Left ventricle myocardium inferior (tissue), 1 donor: ENCODE results near the gene MLLT6. TPM values are rescaled to one million over a fixed set of nuclear protein-coding genes. Genes with fewer than 3 reads are reported as not detected.
A peak's percentile ranks its signal among the peaks of the same experiment; 100 is the strongest.

ENCODE experiments used
- DNase-seq: peaks from one replicate; pipeline ENCODE4 v3.0.0-alpha.2; 2020
- H3K27ac ChIP-seq: fragments of 200-600 bp; replicated peaks from 2 replicates; pipeline ENCODE4 v1.8.0; 2021
- H3K27me3 ChIP-seq: fragments of 200-600 bp; 2 replicates; pipeline ENCODE4 v1.8.0; 2021; ENCODE audit warnings: low read depth
- H3K36me3 ChIP-seq: fragments of 200-600 bp; 2 replicates; pipeline ENCODE4 v1.8.0; 2021
- H3K4me1 ChIP-seq: fragments of 200-600 bp; 2 replicates; pipeline ENCODE4 v1.8.0; 2021
- H3K4me3 ChIP-seq: fragments of 200-600 bp; 2 replicates; pipeline ENCODE4 v1.8.0; 2021; ENCODE audit warnings: mild to moderate bottlenecking, moderate library complexity
- H3K9me3 ChIP-seq: fragments of 200-600 bp; replicated peaks from 2 replicates; pipeline ENCODE4 v1.8.0; 2021
- intact Hi-C: fragments of 100-400 bp; cut with micrococcal nuclease; formaldehyde crosslinking; loops from one replicate; pipeline ENCODE4 v1.11.0; 2022
- total RNA-seq: library from RNA; stranded (reverse); fragmentation: NEBNext Ultra II Directional; extraction: Animal tissue kit (Norgen Biotek cat#: 25700); gene quantifications from one replicate; pipeline ENCODE4 v1.2.1, GENCODE V29; 2021
- TF ChIP-seq, protein P1 (sequence below): fragments of 200-600 bp; IDR thresholded peaks from 2 replicates; pipeline ENCODE4 v1.8.0; 2021; ENCODE audit warnings: antibody characterized with exemption, mild to moderate bottlenecking, borderline replicate concordance
- donor health status: DM: no; HTN: yes; CAD: no; lungs with severe emphysema.

MLLT6 gene
- total RNA-seq, 1 donor from 2014 or later: 74.1 TPM

GRCh38 chr17:38674014-38674748 lies 30.9 kb upstream of the MLLT6 start:
- no peaks in the 10 kb centered on the region for H3K36me3 ChIP-seq
- intact Hi-C loops: no loop called here
- TF ChIP-seq, protein P1, sequence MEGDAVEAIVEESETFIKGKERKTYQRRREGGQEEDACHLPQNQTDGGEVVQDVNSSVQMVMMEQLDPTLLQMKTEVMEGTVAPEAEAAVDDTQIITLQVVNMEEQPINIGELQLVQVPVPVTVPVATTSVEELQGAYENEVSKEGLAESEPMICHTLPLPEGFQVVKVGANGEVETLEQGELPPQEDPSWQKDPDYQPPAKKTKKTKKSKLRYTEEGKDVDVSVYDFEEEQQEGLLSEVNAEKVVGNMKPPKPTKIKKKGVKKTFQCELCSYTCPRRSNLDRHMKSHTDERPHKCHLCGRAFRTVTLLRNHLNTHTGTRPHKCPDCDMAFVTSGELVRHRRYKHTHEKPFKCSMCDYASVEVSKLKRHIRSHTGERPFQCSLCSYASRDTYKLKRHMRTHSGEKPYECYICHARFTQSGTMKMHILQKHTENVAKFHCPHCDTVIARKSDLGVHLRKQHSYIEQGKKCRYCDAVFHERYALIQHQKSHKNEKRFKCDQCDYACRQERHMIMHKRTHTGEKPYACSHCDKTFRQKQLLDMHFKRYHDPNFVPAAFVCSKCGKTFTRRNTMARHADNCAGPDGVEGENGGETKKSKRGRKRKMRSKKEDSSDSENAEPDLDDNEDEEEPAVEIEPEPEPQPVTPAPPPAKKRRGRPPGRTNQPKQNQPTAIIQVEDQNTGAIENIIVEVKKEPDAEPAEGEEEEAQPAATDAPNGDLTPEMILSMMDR: no peak
- H3K27ac ChIP-seq: no peak overlapping the region
- H3K27me3 ChIP-seq: peaks cover 66% of the 10 kb centered on the region
- peak; percentile 17 for DNase-seq
- no peaks in the 10 kb centered on the region for H3K9me3 ChIP-seq
- H3K4me3 ChIP-seq: peak overlapping the region; percentile 76
- peaks cover 36% of the 10 kb centered on the region for H3K4me1 ChIP-seq

DNA sequence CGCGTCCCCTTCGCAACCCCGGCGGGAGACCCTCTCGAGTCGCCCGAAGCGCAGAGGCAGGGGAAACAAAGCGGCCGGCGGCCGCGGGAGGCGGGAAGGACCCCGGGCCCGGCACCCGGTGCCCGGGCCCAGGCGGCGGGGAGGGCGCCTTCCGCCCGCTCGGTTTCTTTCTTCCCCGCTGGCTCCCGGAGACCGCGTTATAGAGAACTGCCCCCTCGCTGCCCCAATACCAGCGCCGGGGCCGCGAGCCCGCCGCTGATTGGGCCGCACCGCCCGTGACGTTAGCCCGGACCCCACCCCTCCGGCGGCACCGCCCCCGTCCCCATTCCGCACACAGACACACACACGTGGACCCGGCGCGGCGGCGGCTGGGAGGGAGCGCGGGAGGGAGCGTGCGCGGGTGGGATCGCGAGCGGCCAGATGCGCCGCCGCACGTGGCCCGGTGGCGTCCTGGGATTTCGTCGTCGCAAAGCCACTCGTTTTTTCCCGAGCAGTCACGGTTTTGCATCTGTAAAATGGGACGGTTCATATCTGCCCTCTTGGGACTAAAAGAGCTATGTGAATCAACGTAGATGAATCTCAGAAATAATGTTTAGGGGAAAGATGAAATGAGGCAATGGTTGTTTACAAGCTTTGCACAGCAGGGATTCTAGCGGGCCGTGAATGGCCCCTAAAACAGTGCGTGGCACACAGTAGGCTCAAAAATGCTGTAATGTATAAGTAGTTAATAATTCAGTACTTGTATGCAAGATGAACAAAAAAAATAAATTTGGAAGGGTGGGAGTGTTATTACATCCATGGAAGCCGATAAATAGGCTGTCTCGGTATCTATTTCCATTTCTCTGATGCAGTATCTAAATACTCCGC lies 30.1 kb upstream of the MLLT6 start, which contains the start of gene EPOP:
Gene EPOP, minus strand, starts transcription at position 209 of the 867 bp plus-strand sequence. CDS start 462 bp downstream, outside the sequence.
- Histone ChIP-seq H3K4me3 (peak within 1 kb of the TSS; percentile 76), H3K27me3 (peaks cover 58% of the 10 kb centered on the region)
- TF ChIP-seq, protein P1: peak; percentile 12

GRCh38 chr17:38676706-38677504 lies 28.2 kb upstream of the MLLT6 start:
- H3K36me3 ChIP-seq: no peaks in the 10 kb centered on the region
- peaks cover 39% of the 10 kb centered on the region for H3K27me3 ChIP-seq
- no peaks in the 10 kb centered on the region for H3K9me3 ChIP-seq
- H3K4me3 ChIP-seq: no peak overlapping the region
- peaks cover 36% of the 10 kb centered on the region for H3K4me1 ChIP-seq
- DNase-seq: peak; percentile 83
- no peak overlapping the region for H3K27ac ChIP-seq
- intact Hi-C loops: loop anchor here (5.0 kb wide), 1 partner anchor 60 kb away; no protein-coding TSS in a partner anchor
- TF ChIP-seq, protein P1: peak; percentile 97

More for the DNA sequence above, 30.1 kb upstream of the MLLT6 start, which contains the start of gene EPOP:
- Histone ChIP-seq H3K4me1 (peaks cover 36% of the 10 kb centered on the region), H3K27ac (no peak within 1 kb of the TSS), H3K36me3 (no peaks in the 10 kb centered on the region), H3K9me3 (no peaks in the 10 kb centered on the region)
- DNase-seq: peak; percentile 89
- intact Hi-C loops: loop anchor here (5.0 kb wide), 1 partner anchor 62 kb away; no protein-coding TSS in a partner anchor

DNA sequence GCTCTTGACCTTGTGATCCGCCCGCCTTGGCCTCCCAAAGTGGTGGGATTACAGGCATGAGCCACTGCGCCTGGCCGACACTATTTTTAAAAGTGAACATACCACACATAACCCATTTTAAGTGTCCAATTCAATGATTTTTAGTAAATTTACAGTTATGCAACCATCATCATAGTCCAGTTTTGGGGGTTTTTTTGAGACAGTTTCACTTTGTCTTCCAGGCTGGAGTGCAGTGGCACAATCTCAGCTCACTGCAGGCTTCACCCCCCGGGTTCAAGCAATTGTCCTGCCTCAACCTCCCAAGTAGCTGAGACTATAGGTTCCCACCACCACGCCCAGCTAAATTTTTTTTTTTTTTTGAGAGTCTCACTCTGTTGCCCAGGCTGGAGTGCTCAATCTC lies 27.3 kb upstream of the MLLT6 start:
- Histone ChIP-seq H3K27me3 (peaks cover 30% of the 10 kb centered on the region), H3K4me1 (peaks cover 36% of the 10 kb centered on the region), H3K36me3 (no peaks in the 10 kb centered on the region), H3K9me3 (no peaks in the 10 kb centered on the region), H3K4me3 (no peak overlapping the region), H3K27ac (no peak overlapping the region)
- no peak for DNase-seq
- TF ChIP-seq, protein P1: no peak
- intact Hi-C loops: loop anchor here (5.0 kb wide), 1 partner anchor 59 kb away; no protein-coding TSS in a partner anchor

DNA sequence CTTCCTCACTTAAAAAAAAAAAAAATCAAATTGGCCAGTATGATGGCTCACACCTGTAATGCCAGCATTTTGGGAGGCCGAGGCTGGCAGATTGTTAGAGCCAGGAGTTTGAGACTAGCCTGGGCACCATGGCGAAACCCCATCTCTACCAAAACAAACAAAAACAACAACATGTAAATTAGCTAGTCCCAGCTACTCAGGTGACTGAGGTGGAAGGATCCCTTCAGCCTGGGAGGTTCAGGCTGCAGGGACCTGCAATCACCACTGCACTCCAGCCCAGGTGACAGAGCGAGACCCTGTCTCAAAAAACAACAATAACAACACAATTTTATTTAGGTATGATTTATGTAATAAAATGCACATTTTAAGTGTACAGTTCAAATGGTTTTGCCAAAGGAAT lies 24.0 kb upstream of the MLLT6 start:
- Histone ChIP-seq H3K27ac (no peak overlapping the region), H3K27me3 (no peaks in the 10 kb centered on the region), H3K4me3 (no peak overlapping the region), H3K36me3 (no peaks in the 10 kb centered on the region), H3K4me1 (peaks cover 11% of the 10 kb centered on the region), H3K9me3 (no peaks in the 10 kb centered on the region)
- TF ChIP-seq, protein P1: no peak
- DNase-seq: no peak
- intact Hi-C loops: no loop called here
